Measurements from ENCODE around the gene PDCD10. TPM values are rescaled to one million over a fixed set of nuclear protein-coding genes. Genes with fewer than 3 reads are reported as not detected.

The PDCD10 gene
- total RNA-seq, 1 experiment from 2014 or later = 65.8 TPM

GRCh38 chr3:167666563-167666962 lies 68.1 kb downstream of the PDCD10 start:
- no peak overlapping the region for H3K4me3 Mint-ChIP-seq (ENCODE audit: unreplicated experiment)
- H3K27ac Mint-ChIP-seq (ENCODE audit: unreplicated experiment) = no peak overlapping the region
- ChIA-PET POLR2A (no interaction called here), CTCF (no interaction called here)
- DNase-seq = no peak
- H3K9me3 ChIP-seq = no peaks in the 10 kb centered on the region
- intact Hi-C loops (cut with micrococcal nuclease; ENCODE audit: unreplicated experiment) = no loop called here
- peaks cover 16% of the 10 kb centered on the region for H3K36me3 Mint-ChIP-seq (ENCODE audit: insufficient read depth, unreplicated experiment)
- no peaks in the 10 kb centered on the region for H3K27me3 ChIP-seq (replicated peaks; ENCODE audit: control insufficient read depth, insufficient read depth, low read length)
- no peaks in the 10 kb centered on the region for H3K4me1 ChIP-seq
- H3K27me3 Mint-ChIP-seq (ENCODE audit: insufficient read depth, unreplicated experiment) = no peaks in the 10 kb centered on the region
- H3K4me1 Mint-ChIP-seq (ENCODE audit: low read depth, unreplicated experiment) = no peaks in the 10 kb centered on the region
- H3K36me3 ChIP-seq (ENCODE audit: control insufficient read depth, insufficient read depth, low read length) = no peaks in the 10 kb centered on the region
- H3K9me3 Mint-ChIP-seq (ENCODE audit: unreplicated experiment) = no peaks in the 10 kb centered on the region
- no peak for TF ChIP-seq CTCF (IDR thresholded peaks at IDR 0.05; ENCODE audit: insufficient read depth in 1 of 2, low read depth in 1 of 2, low read length in 1 of 2, severe bottlenecking in 1 of 2, unreplicated experiment in 1 of 2)
- BruUV-seq (replicated peaks) = no TSS peak
- H3K4me3 ChIP-seq (ENCODE audit: low read depth, low read length) = no peak overlapping the region

- DNase-seq = no peak
- Mint-ChIP-seq H3K4me1 (ENCODE audit: low read depth, unreplicated experiment) (no peaks in the 10 kb centered on the region), H3K4me3 (ENCODE audit: unreplicated experiment) (no peak overlapping the region), H3K27ac (ENCODE audit: unreplicated experiment) (no peak overlapping the region), H3K36me3 (ENCODE audit: insufficient read depth, unreplicated experiment) (peaks cover 10% of the 10 kb centered on the region), H3K9me3 (ENCODE audit: unreplicated experiment) (no peaks in the 10 kb centered on the region), H3K27me3 (ENCODE audit: insufficient read depth, unreplicated experiment) (no peaks in the 10 kb centered on the region)
- Histone ChIP-seq H3K36me3 (ENCODE audit: control insufficient read depth, insufficient read depth, low read length) (no peaks in the 10 kb centered on the region), H3K9me3 (no peaks in the 10 kb centered on the region), H3K27me3 (replicated peaks; ENCODE audit: control insufficient read depth, insufficient read depth, low read length) (no peaks in the 10 kb centered on the region), H3K4me3 (ENCODE audit: low read depth, low read length) (no peak overlapping the region), H3K4me1 (no peaks in the 10 kb centered on the region)
- intact Hi-C loops (cut with micrococcal nuclease; ENCODE audit: unreplicated experiment) = no loop called here
- BruUV-seq (replicated peaks) = no TSS peak
- no peak for TF ChIP-seq CTCF (IDR thresholded peaks at IDR 0.05; ENCODE audit: insufficient read depth in 1 of 2, low read depth in 1 of 2, low read length in 1 of 2, severe bottlenecking in 1 of 2, unreplicated experiment in 1 of 2)
- POLR2A ChIA-PET = no interaction called here
- CTCF ChIA-PET = no interaction called here
These were observed 71.7 kb downstream of the PDCD10 start for GRCh38 chr3:167662919-167663400.

- H3K27ac Mint-ChIP-seq (ENCODE audit: unreplicated experiment) = no peak overlapping the region
- H3K9me3 ChIP-seq = no peaks in the 10 kb centered on the region
- H3K4me1 ChIP-seq = no peaks in the 10 kb centered on the region
- H3K36me3 Mint-ChIP-seq (ENCODE audit: insufficient read depth, unreplicated experiment) = no peaks in the 10 kb centered on the region
- BruUV-seq (replicated peaks) = no TSS peak
- POLR2A ChIA-PET = no interaction called here
- H3K36me3 ChIP-seq (ENCODE audit: control insufficient read depth, insufficient read depth, low read length) = no peaks in the 10 kb centered on the region
- no peak for TF ChIP-seq CTCF (IDR thresholded peaks at IDR 0.05; ENCODE audit: insufficient read depth in 1 of 2, low read depth in 1 of 2, low read length in 1 of 2, severe bottlenecking in 1 of 2, unreplicated experiment in 1 of 2)
- peaks cover 2% of the 10 kb centered on the region for H3K27me3 Mint-ChIP-seq (ENCODE audit: insufficient read depth, unreplicated experiment)
- H3K4me1 Mint-ChIP-seq (ENCODE audit: low read depth, unreplicated experiment) = no peaks in the 10 kb centered on the region
- no peak for DNase-seq
- H3K4me3 ChIP-seq (ENCODE audit: low read depth, low read length) = no peak overlapping the region
- no peaks in the 10 kb centered on the region for H3K27me3 ChIP-seq (replicated peaks; ENCODE audit: control insufficient read depth, insufficient read depth, low read length)
- H3K4me3 Mint-ChIP-seq (ENCODE audit: unreplicated experiment) = no peak overlapping the region
- H3K9me3 Mint-ChIP-seq (ENCODE audit: unreplicated experiment) = no peaks in the 10 kb centered on the region
- CTCF ChIA-PET = no interaction called here
- intact Hi-C loops (cut with micrococcal nuclease; ENCODE audit: unreplicated experiment) = no loop called here
These were observed 76.9 kb downstream of the PDCD10 start for GRCh38 chr3:167657684-167658225.
